ENCODE results near the gene PHOX2A. TPM values are rescaled to one million over a fixed set of nuclear protein-coding genes. Genes with fewer than 3 reads are reported as not detected.

PHOX2A gene
- total and polyA plus RNA-seq, 9 donors, result 0.21 TPM; not detected in 8

DNA sequence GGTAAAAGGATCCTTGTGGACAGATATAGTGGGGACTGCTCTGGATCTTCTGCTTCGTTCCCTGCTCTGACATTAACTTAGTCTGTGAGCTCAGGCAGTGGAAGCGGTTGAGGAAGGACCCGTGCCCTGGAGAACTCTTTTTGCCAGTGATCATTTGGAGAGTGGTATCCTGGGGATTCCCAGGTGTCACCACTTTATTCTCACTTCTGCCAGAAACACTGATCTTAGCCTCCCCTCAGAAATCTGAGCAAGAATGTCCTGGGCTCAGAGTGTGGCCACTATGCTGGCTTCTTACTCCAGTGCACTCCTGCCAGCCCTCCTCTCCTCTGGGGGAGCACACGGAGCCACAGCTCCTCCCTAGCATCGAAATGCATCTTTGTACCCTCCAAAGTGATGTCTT is 7.6 kb upstream of the PHOX2A start:
- WGBS (ENCODE audit: insufficient coverage), result 64% methylated on average over 5 of the region's 5 CpGs
- Histone ChIP-seq H3K4me3 (ENCODE audit: low read length) (no peak overlapping the region), H3K27ac (ENCODE audit: low read length) (no peak overlapping the region), H3K27me3 (ENCODE audit: control insufficient read depth, insufficient read depth, low read length) (peaks cover 56% of the 10 kb centered on the region), H3K4me1 (ENCODE audit: control insufficient read depth, insufficient read depth, low read length) (no peaks in the 10 kb centered on the region), H3K9me3 (replicated peaks; ENCODE audit: control insufficient read depth, low read depth, low read length) (no peaks in the 10 kb centered on the region), H3K36me3 (ENCODE audit: control insufficient read depth, insufficient read depth, low read length) (no peaks in the 10 kb centered on the region)
- DNase-seq, result no peak

DNA sequence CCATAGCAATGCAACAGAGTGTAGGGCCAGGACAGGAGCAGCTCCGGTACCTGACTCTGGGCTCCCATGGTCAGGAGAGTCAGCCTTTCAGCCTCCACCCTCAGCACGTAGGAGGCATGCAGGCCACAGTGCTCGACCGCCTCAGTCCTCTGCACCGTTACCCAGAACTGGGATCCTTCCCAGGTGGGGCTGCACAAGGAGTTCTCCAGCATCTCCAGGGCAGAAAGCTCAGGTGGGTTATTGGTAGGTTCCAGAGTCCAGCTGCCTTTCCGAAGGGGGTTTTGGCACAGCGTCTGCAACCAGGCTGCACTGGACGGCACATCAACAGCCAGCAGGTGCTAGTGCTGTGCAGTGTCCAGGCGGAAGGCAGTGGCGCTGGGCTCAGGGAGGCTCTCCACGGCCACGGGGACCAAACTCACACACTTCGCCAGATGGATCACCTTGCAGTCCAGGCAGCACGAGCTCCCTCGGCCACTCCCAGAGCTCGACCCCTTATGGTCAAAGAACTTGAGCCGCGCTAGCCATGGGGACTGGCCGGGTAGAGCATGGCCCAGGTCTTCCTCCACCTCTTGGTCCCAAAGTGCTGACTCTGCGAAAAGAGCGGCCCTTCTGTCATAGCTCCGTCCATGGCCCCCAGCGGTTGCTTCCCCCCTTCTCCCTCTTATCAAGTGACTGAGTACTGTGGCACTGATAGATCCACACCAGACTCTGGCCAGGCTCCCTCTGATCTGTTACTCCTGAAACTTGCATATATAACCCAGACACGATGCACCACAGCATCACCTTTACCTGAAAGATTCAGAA is 6.9 kb upstream of the PHOX2A start:
- Histone ChIP-seq H3K4me3 (ENCODE audit: low read length) (no peak overlapping the region), H3K27ac (ENCODE audit: low read length) (no peak overlapping the region), H3K9me3 (replicated peaks; ENCODE audit: control insufficient read depth, low read depth, low read length) (no peaks in the 10 kb centered on the region), H3K4me1 (ENCODE audit: control insufficient read depth, insufficient read depth, low read length) (no peaks in the 10 kb centered on the region), H3K36me3 (ENCODE audit: control insufficient read depth, insufficient read depth, low read length) (no peaks in the 10 kb centered on the region), H3K27me3 (ENCODE audit: control insufficient read depth, insufficient read depth, low read length) (peaks cover 58% of the 10 kb centered on the region)
- DNase-seq, result no peak
- 79% methylated on average over 19 of the region's 24 CpGs for WGBS (ENCODE audit: insufficient coverage)

DNA sequence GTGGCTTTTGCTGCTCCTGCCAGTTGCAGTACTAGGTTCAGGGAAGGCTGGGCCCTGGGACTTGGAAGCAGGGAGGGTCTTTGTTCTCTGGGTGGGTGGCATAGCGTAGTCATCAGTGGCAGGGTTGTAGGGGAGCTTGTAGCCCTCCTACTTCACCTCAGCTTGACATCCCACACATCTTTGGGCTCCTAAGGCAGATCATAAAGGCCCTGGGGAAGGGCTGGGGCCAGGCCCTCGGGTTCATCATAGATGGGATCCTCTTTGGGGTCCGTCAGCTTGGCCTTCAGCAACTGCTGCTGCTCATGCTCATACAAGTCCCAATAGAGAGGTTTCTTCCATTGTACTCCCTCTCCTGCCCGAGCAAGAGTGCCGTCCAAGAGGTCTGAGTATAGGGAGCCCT is 6.0 kb upstream of the PHOX2A start:
- H3K27ac ChIP-seq (ENCODE audit: low read length), result no peak overlapping the region
- no peaks in the 10 kb centered on the region for H3K9me3 ChIP-seq (replicated peaks; ENCODE audit: control insufficient read depth, low read depth, low read length)
- H3K4me3 ChIP-seq (ENCODE audit: low read length), result no peak overlapping the region
- no peak for DNase-seq
- no peaks in the 10 kb centered on the region for H3K36me3 ChIP-seq (ENCODE audit: control insufficient read depth, insufficient read depth, low read length)
- peaks cover 67% of the 10 kb centered on the region for H3K27me3 ChIP-seq (ENCODE audit: control insufficient read depth, insufficient read depth, low read length)
- H3K4me1 ChIP-seq (ENCODE audit: control insufficient read depth, insufficient read depth, low read length), result peaks cover 4% of the 10 kb centered on the region
- WGBS (ENCODE audit: insufficient coverage), result 40% methylated on average over 1 of the region's 5 CpGs

DNA sequence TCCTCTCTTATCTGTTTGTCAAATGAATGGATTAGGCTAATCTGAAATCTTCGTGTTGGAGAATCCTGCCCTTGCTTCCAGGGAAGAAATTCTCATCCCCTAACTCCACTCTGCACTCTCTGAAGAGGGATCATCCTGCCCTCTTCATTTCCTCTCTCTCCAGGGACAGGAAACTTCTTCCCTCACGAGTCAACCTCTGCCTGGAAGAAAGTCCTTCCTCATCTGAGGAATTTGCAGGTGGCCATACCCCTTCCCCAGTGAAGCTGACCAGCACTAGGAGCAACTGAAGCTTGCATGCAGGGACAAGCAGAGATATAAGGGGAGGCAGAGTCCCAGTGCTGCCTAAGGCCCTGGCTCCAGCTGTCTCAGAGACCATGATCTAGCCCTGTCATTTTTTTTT is 3.6 kb upstream of the PHOX2A start:
- no peaks in the 10 kb centered on the region for H3K9me3 ChIP-seq (replicated peaks; ENCODE audit: control insufficient read depth, low read depth, low read length)
- no peak for DNase-seq
- H3K27me3 ChIP-seq (ENCODE audit: control insufficient read depth, insufficient read depth, low read length), result peaks cover 83% of the 10 kb centered on the region
- 17% methylated on average over 1 of the region's 2 CpGs for WGBS (ENCODE audit: insufficient coverage)
- H3K27ac ChIP-seq (ENCODE audit: low read length), result no peak overlapping the region
- H3K4me1 ChIP-seq (ENCODE audit: control insufficient read depth, insufficient read depth, low read length), result peaks cover 10% of the 10 kb centered on the region
- H3K36me3 ChIP-seq (ENCODE audit: control insufficient read depth, insufficient read depth, low read length), result no peaks in the 10 kb centered on the region
- H3K4me3 ChIP-seq (ENCODE audit: low read length), result no peak overlapping the region

DNA sequence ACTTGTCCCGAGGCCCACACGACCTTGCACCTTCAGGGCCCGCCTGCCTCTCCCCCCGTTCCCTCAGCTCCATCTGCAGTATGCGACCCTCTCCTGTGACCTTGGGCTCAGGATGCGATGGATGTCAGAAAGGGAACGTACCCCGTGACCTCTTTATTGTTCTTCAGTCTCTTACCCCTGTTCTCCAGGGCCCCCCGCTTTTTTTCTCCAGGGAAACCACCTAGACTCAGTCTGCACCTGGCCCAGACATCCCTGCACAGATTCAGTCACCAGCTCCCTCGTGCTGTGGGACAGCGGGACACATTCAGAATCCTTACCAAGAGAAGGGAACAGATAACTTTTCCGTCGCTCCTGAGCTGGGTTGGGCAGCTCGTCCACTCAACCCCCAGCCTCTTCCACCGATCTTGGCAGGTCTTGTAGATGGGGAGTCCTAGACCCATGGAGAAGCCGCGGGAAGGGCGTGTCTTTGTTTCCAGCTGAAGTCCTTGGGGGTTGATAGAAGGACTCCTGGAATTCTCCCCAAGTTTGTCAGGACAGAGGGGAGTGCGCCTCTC is 1.4 kb upstream of the PHOX2A start:
- Histone ChIP-seq H3K9me3 (replicated peaks; ENCODE audit: control insufficient read depth, low read depth, low read length) (no peaks in the 10 kb centered on the region), H3K36me3 (ENCODE audit: control insufficient read depth, insufficient read depth, low read length) (no peaks in the 10 kb centered on the region), H3K4me3 (ENCODE audit: low read length) (no peak overlapping the region), H3K4me1 (ENCODE audit: control insufficient read depth, insufficient read depth, low read length) (peaks cover 17% of the 10 kb centered on the region), H3K27ac (ENCODE audit: low read length) (no peak overlapping the region), H3K27me3 (ENCODE audit: control insufficient read depth, insufficient read depth, low read length) (peaks cover 95% of the 10 kb centered on the region)
- no peak for DNase-seq
- 3% methylated on average over 8 of the region's 19 CpGs for WGBS (ENCODE audit: insufficient coverage)

DNA sequence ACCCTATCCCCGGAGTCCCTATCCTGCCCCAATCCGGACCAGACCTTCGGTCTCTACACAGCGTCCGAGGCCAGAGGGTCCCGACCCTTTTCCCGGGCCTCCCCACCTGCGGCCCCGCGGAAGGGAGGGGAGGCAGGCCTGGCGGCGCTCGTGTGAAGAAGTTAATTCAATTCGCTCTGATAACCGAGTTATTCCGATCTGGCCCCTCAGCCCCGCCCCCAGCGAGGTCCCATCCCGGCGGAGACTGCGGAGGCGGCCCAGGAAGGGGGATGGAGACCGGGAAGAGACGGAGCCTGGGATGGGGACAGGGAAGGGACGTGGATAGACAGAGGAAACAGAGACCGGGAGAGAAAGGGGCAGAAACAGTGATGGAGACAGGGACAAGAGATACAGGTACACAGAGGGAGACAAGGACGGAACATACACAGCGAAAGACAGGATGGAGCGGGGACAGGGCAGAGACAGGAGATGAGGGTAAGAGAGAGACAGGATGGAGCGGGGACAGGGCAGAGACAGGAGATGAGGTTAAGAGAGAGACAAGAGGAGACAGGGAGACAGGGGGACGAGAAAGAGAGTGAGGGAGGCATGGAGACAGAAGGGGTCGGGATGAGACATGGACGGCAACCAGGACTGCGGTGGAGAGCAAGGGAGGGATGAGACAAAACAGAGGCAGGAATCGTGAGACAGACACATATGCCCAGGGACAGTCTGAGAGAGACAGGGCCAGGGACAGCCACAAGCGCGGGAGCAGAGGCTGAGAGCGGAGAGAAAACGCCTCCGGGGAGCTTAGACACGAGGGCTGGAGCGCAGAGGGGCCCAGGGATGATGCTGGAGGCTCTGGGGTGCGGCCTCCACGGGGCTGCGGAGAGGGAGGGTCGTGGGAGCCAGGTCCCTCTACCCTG is 636 bp upstream of the PHOX2A start:
- 3% methylated on average over 44 of the region's 46 CpGs for WGBS (ENCODE audit: insufficient coverage)
- peaks cover 21% of the 10 kb centered on the region for H3K4me1 ChIP-seq (ENCODE audit: control insufficient read depth, insufficient read depth, low read length)
- no peak for DNase-seq
- H3K9me3 ChIP-seq (replicated peaks; ENCODE audit: control insufficient read depth, low read depth, low read length), result no peaks in the 10 kb centered on the region
- no peaks in the 10 kb centered on the region for H3K36me3 ChIP-seq (ENCODE audit: control insufficient read depth, insufficient read depth, low read length)
- peak overlapping the region; percentile 10 for H3K4me3 ChIP-seq (ENCODE audit: low read length)
- peaks cover 93% of the 10 kb centered on the region for H3K27me3 ChIP-seq (ENCODE audit: control insufficient read depth, insufficient read depth, low read length)
- H3K27ac ChIP-seq (ENCODE audit: low read length), result no peak overlapping the region

DNA sequence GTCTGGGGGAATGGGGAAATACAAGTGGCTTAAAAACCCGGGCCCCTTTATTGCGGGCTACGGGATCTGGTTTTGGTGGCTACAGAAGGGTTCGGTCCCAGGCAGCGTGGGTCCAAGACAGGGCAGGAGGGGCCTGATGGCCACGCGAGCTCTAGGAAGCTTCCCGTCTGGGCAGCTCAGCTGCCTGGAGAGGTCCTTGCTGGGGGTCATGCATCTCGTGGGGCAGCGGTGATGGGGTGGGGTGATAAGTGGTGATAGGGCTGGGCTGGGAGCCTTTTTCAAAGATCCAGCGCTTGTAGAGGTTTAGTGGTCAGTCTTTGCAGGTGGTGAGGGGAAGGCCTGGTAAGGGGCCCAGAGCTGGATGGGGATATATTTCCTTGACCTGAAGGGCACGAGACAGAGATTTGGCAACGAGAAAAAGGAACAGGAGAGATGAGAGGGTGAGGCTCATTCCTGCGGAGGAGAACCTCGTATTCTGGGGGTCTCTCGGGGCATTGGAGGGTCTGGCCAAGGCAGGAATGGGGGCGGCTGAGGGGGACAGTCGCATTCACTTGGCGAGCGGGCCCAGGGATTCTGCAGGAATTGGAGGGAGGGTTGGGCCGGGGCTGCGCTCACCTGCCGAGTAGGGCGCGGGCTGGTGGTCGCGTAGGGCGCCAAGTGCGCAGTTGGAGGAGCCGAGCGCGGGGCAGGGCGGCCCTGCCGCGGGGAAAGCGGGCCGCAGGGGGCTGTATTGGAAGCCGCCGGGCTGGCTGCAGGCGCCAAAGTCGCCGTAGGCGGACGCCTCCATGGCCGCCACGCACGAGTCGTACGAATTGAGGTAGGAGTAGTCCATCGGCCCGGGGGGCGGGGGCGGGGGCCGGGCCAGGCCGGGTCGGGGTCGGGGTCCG is 560 bp downstream of the PHOX2A start:
- H3K36me3 ChIP-seq (ENCODE audit: control insufficient read depth, insufficient read depth, low read length), result peaks cover 3% of the 10 kb centered on the region
- WGBS (ENCODE audit: insufficient coverage), result 13% methylated on average over 47 of the region's 58 CpGs
- H3K27ac ChIP-seq (ENCODE audit: low read length), result no peak overlapping the region
- H3K4me1 ChIP-seq (ENCODE audit: control insufficient read depth, insufficient read depth, low read length), result peaks cover 33% of the 10 kb centered on the region
- H3K4me3 ChIP-seq (ENCODE audit: low read length), result no peak overlapping the region
- peaks cover 94% of the 10 kb centered on the region for H3K27me3 ChIP-seq (ENCODE audit: control insufficient read depth, insufficient read depth, low read length)
- DNase-seq, result no peak
- H3K9me3 ChIP-seq (replicated peaks; ENCODE audit: control insufficient read depth, low read depth, low read length), result no peaks in the 10 kb centered on the region

DNA sequence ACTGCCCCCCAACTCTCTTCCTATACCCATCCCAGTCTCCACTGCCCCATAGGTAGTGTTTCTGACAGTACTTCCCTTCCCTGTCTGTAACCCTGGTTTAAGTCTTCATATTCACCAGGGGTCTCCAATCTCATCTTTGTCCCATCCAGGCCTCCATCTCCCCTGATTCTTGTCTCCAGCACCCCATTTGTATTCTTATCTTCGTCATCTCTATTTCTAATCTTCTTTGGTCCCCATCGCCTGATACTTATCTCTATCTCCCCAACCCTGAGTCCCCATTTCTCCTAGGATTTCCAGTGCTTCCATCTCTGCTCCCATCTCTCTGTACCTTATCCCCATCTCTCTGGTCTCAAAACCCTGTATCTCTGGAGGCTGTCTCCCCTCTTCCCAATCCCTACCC is 1.8 kb downstream of the PHOX2A start:
- H3K36me3 ChIP-seq (ENCODE audit: control insufficient read depth, insufficient read depth, low read length), result peaks cover 16% of the 10 kb centered on the region
- no peaks in the 10 kb centered on the region for H3K9me3 ChIP-seq (replicated peaks; ENCODE audit: control insufficient read depth, low read depth, low read length)
- H3K27me3 ChIP-seq (ENCODE audit: control insufficient read depth, insufficient read depth, low read length), result peaks cover 90% of the 10 kb centered on the region
- WGBS (ENCODE audit: insufficient coverage), result 100% methylated on average over 2 of the region's 2 CpGs
- H3K27ac ChIP-seq (ENCODE audit: low read length), result no peak overlapping the region
- no peak for DNase-seq
- H3K4me3 ChIP-seq (ENCODE audit: low read length), result no peak overlapping the region
- H3K4me1 ChIP-seq (ENCODE audit: control insufficient read depth, insufficient read depth, low read length), result peaks cover 45% of the 10 kb centered on the region

DNA sequence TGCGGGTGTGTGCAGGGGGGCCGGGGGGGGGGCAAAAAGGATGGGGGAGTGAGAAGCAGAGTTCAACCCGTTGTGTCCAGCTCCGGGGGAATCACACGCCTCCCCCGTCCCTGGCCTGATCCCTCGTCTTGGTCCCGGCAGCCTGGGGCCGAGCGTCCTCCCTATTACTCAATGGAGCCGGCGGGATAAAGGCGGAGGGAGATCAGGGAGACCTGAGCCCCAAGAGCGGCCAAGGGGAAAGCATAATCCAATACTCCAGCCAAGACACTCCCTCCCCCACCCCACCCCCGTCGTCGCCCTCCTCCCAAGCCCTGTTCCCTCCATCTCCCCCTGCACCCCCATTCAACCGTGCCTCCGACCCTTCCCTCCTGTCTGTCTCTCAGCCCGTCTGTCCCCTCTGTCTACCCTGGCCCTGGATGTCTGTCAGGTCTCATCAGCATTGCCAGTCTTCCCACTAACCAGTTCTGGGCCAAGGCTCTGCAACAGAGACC is 2.6 kb downstream of the PHOX2A start:
- H3K27ac ChIP-seq (ENCODE audit: low read length), result no peak overlapping the region
- DNase-seq, result no peak
- no peaks in the 10 kb centered on the region for H3K9me3 ChIP-seq (replicated peaks; ENCODE audit: control insufficient read depth, low read depth, low read length)
- WGBS (ENCODE audit: insufficient coverage), result 8% methylated on average over 5 of the region's 20 CpGs
- peaks cover 24% of the 10 kb centered on the region for H3K36me3 ChIP-seq (ENCODE audit: control insufficient read depth, insufficient read depth, low read length)
- H3K4me1 ChIP-seq (ENCODE audit: control insufficient read depth, insufficient read depth, low read length), result peaks cover 47% of the 10 kb centered on the region
- H3K27me3 ChIP-seq (ENCODE audit: control insufficient read depth, insufficient read depth, low read length), result peaks cover 84% of the 10 kb centered on the region
- H3K4me3 ChIP-seq (ENCODE audit: low read length), result no peak overlapping the region
